ACC112 (cell line): ENCODE data around the gene DBF4B.

ENCODE experiments used
- H2AFZ ChIP-seq: fragments of 200-600 bp; sonication (generic); one replicate; pipeline ENCODE4 v1.6.0; 2017; ENCODE audit warnings: antibody characterized with exemption, low read length; ENCODE audit not compliant: unreplicated experiment
- H3K27ac ChIP-seq: fragments of 200-600 bp; sonication (generic); 2 replicates; pipeline ENCODE4 v1.5.1; 2014; ENCODE audit warnings: low read depth, mild to moderate bottlenecking, antibody characterized with exemption, low read length, moderate library complexity
- H3K27me3 ChIP-seq: fragments of 200-600 bp; sonication (generic); 2 replicates; pipeline ENCODE4 v1.6.1; 2014; ENCODE audit warnings: mild to moderate bottlenecking, antibody characterized with exemption, low read length, moderate library complexity, mixed read lengths; ENCODE audit not compliant: insufficient read depth
- H3K36me3 ChIP-seq: fragments of 200-600 bp; sonication (generic); 2 replicates; pipeline ENCODE4 v1.6.1; 2016; ENCODE audit warnings: mild to moderate bottlenecking, antibody characterized with exemption, low read length, moderate library complexity, mixed read lengths; ENCODE audit not compliant: insufficient read depth
- H3K4me1 ChIP-seq: fragments of 200-600 bp; sonication (generic); one replicate; pipeline ENCODE4 v1.6.1; 2016; ENCODE audit warnings: low read length, mixed read lengths; ENCODE audit not compliant: insufficient read depth, unreplicated experiment, control insufficient read depth
- H3K4me3 ChIP-seq: fragments of 200-600 bp; sonication (generic); 2 replicates; pipeline ENCODE4 v1.5.1; 2014; ENCODE audit warnings: mild to moderate bottlenecking, low read depth, low read length
- H3K79me2 ChIP-seq: fragments of 200-600 bp; sonication (generic); one replicate; pipeline ENCODE4 v1.6.0; 2016; ENCODE audit warnings: low read length; ENCODE audit not compliant: control insufficient read depth, unreplicated experiment, insufficient read depth

The DBF4B gene

DNA sequence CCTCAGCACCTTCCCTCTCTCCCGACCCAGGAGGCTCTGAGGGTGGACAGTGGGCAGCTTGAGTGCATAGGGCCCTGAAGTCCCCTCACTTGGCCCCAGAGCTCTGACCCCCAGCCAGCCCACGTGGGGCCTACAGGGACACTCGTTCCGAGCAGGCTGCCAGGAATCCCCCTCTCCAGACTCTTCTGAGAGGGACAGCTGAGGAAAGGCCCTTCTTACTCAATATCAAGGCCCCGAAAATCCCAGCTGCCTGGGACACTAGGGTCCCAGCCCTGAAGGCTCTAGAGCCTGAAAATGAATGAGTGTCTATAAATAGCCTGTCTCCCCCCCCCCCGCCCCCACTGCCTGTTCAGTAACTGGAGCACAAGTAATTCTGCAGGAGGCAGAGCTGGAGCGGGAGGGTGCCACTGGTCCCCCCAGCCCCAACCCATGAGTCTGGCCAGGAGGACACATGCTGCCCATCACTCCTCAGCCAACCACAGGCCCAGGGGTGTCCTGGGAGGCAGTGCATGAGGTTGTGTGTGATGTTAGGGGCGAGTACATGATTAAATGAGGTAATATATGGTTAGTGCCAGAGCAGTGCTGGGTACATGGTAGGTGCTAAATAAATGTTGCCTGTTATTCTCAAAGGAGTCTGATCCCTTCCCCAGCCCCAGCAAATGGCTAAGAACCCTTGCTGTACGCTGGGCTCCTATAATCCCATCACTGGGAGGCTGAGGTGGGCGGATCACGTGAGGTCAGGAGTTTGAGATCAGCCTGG, 61.9 kb downstream of the DBF4B start:
- Histone ChIP-seq H3K79me2 (no peaks in the 10 kb centered on the region), H3K4me1 (no peaks in the 10 kb centered on the region), H2AFZ (no peak overlapping the region), H3K27me3 (peaks cover 8% of the 10 kb centered on the region; the same call in 1 of the 2 replicates), H3K4me3 (no peak overlapping the region), H3K27ac (no peak overlapping the region), H3K36me3 (no peaks in the 10 kb centered on the region)

DNA sequence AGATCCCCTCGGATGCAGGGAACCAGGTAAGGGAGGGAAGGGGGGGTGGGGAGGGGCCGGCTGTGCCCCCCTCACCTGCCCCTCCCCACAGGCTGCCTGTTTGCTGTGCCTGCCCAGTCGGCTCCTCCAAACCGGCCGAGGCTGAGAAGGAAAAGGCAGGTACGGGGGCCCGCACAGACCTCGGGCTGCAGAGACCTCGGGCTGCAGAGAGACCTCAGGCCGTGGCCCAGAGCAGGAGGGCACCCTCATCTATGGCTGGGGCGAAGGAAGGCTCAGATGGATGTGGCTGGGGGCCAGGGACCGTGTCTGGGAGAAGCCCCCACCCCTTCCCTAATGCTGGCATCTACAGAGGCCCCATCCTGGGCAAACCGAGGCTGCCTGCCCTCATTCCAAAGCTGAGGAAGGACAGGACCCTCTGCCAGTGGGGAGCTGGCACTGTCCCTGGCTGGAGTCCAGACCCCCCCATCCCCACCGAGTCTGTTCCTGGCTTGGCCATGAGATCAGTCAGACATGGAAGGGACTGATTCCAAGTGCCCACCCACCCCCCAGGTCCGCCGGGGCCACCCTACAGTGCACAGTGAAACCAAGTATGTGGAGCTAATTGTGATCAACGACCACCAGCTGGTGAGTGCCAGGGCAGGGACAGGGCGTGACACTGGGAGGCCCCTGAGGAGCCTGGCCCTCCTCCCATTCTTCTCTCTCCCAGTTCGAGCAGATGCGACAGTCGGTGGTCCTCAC, 64.0 kb downstream of the DBF4B start:
- Histone ChIP-seq H3K4me1 (no peaks in the 10 kb centered on the region), H2AFZ (no peak overlapping the region), H3K36me3 (no peaks in the 10 kb centered on the region), H3K27me3 (peaks cover 8% of the 10 kb centered on the region; the same call in 1 of the 2 replicates), H3K79me2 (no peaks in the 10 kb centered on the region), H3K27ac (no peak overlapping the region), H3K4me3 (no peak overlapping the region)

DNA sequence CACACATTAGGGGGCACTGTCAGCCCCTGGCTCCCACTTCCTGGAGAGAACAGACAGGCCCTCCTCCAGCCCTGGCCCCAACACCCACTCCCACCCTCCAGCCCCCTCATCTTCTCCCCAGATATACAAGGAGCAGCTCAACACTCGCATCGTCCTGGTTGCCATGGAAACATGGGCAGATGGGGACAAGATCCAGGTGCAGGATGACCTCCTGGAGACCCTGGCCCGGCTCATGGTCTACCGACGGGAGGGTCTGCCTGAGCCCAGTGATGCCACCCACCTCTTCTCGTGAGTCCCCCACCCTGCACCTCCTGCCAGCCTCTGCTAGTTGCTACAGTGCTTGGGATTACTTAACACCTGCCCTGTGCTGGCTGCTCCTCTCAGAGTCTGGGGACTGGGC, 64.7 kb downstream of the DBF4B start:
- Histone ChIP-seq H3K27me3 (peaks cover 8% of the 10 kb centered on the region; the same call in 1 of the 2 replicates), H3K4me1 (no peaks in the 10 kb centered on the region), H3K79me2 (no peaks in the 10 kb centered on the region), H2AFZ (no peak overlapping the region), H3K4me3 (no peak overlapping the region), H3K27ac (no peak overlapping the region), H3K36me3 (no peaks in the 10 kb centered on the region)

DNA sequence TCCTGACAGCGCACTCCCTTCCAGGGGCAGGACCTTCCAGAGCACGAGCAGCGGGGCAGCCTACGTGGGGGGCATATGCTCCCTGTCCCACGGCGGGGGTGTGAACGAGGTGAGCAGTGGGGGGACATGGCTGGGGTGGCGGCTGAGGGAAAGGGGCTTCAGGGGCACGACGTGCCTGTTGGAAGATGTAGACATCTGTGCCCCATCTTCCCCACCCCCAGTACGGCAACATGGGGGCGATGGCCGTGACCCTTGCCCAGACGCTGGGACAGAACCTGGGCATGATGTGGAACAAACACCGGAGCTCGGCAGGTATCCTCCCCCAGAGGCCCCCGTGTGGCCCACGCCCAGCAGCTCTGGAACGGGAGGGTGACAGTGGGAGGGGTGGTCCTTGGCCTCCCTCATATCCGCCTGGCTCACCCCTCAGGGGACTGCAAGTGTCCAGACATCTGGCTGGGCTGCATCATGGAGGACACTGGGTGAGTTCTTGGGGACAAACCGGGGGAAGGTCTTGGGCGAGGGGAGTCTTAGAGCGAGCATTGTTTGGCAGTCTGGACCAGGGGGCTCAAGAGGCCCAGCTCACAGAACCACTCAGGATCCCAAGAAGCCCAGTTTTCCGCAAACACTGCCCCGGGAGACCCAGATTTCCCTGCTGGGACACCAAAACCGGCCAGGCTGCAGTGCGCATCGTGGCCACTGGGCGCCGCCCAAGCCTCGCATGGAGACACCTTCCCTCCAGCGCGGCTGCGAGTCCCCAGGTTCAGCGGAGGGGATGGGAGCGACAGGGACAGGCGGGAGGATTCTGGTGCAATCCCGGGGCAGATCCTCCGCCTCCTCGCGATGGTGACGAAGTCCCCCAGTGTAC, 66.0 kb downstream of the DBF4B start:
- peaks cover 8% of the 10 kb centered on the region; the same call in 1 of the 2 replicates for H3K27me3 ChIP-seq
- H3K79me2 ChIP-seq, result no peaks in the 10 kb centered on the region
- H2AFZ ChIP-seq, result peak overlapping the region; percentile 64
- H3K27ac ChIP-seq, result no peak overlapping the region
- H3K4me1 ChIP-seq, result no peaks in the 10 kb centered on the region
- peak overlapping the region; percentile 77 for H3K4me3 ChIP-seq
- no peaks in the 10 kb centered on the region for H3K36me3 ChIP-seq

DNA sequence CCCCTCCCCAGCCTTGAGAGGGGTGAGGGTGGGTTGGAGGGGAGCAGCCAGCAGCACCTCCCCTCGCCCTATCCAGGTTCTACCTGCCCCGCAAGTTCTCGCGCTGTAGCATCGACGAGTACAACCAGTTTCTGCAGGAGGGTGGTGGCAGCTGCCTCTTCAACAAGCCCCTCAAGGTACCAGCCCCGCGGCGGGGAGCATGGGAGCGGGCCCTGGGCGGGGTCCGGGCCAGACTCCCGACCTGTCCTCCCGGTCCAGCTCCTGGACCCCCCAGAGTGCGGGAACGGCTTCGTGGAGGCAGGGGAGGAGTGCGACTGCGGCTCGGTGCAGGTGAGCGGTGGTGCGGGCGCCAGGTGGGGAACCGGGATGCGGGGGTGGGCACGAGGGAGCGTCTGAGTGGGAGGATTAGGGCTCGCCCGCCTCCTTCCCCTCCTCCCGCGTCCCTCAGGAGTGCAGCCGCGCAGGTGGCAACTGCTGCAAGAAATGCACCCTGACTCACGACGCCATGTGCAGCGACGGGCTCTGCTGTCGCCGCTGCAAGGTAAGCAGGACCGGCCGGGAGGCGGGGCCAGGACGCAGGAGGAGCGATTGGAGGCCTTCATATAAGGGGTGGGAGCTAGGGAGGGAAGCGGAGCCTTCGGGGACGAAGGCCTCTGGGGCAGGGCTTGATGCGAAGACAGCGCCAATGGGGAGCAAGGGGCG, 66.8 kb downstream of the DBF4B start:
- Histone ChIP-seq H3K4me3 (peak overlapping the region; percentile 77), H3K27ac (no peak overlapping the region), H3K27me3 (peaks cover 8% of the 10 kb centered on the region; the same call in 1 of the 2 replicates), H3K36me3 (no peaks in the 10 kb centered on the region), H3K4me1 (no peaks in the 10 kb centered on the region), H2AFZ (peak overlapping the region; percentile 64), H3K79me2 (no peaks in the 10 kb centered on the region)

DNA sequence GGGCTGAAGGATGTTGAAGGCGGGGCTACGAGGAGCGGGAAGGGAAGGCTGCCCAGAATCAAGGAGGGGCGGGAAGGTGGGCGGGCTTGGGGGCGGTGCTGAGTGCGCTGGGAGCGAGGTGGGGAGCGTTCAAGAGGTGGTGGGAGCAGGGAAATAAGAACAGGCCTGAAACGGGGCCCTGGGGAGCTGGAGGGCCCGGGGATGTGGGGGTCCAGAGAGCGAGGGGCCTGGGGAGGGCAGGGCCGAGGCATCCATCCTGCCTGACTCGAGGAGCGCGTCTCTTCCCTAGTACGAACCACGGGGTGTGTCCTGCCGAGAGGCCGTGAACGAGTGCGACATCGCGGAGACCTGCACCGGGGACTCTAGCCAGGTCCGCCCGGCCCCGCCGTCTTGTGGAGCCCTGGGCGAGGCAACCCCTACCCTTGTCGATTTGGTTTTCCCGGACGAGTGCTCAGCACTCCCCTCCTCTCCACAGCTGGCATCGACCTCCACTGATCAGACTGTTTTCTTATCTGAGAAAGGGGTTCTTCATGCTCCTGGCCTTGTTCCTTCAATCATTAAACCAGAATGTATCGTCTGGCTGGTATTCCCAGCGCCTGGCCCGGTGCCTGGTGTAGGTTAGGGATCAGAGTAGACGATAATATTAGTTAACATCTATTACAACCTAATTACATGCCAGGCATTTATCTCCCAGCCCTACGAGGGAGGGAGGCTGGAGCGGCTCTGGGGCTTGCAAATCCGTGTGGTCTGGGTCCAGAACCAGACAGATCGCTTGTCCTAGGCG, 67.6 kb downstream of the DBF4B start:
- Histone ChIP-seq H2AFZ (peak overlapping the region; percentile 67), H3K79me2 (no peaks in the 10 kb centered on the region), H3K27me3 (peaks cover 8% of the 10 kb centered on the region; the same call in 1 of the 2 replicates), H3K36me3 (no peaks in the 10 kb centered on the region), H3K4me3 (peak overlapping the region; percentile 77), H3K4me1 (no peaks in the 10 kb centered on the region), H3K27ac (no peak overlapping the region)

DNA sequence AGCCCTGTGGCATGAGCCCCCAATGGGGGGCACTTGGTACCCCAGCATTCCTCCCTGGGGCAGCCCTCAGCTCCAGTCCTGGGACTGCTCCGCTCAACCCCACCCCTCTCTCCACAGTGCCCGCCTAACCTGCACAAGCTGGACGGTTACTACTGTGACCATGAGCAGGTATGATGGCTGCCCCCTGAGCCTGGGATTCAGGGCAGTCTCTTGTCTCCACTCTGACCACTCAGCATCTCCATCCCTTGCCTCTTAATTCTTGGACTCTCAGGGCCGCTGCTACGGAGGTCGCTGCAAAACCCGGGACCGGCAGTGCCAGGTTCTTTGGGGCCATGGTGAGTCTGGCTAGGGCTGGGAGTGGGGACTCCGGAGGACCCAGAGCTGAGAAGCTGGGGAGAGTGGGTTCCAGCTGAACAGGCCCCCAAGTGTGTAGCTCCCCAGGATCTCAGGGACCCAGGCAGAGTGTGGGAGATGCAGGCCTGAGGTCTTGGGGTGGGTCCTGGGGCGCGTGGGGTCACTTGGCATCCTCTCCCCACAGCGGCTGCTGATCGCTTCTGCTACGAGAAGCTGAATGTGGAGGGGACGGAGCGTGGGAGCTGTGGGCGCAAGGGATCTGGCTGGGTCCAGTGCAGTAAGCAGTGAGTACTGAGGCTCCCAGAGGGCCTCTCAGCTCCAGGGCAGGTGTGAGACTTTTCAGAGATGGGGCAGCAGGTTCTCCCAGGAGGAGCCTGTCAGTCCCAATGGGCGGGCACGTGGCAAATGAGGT, 68.3 kb downstream of the DBF4B start:
- Histone ChIP-seq H3K4me3 (no peak overlapping the region), H3K36me3 (no peaks in the 10 kb centered on the region), H3K27me3 (peaks cover 8% of the 10 kb centered on the region; the same call in 1 of the 2 replicates), H2AFZ (no peak overlapping the region), H3K4me1 (no peaks in the 10 kb centered on the region), H3K27ac (no peak overlapping the region), H3K79me2 (no peaks in the 10 kb centered on the region)

DNA sequence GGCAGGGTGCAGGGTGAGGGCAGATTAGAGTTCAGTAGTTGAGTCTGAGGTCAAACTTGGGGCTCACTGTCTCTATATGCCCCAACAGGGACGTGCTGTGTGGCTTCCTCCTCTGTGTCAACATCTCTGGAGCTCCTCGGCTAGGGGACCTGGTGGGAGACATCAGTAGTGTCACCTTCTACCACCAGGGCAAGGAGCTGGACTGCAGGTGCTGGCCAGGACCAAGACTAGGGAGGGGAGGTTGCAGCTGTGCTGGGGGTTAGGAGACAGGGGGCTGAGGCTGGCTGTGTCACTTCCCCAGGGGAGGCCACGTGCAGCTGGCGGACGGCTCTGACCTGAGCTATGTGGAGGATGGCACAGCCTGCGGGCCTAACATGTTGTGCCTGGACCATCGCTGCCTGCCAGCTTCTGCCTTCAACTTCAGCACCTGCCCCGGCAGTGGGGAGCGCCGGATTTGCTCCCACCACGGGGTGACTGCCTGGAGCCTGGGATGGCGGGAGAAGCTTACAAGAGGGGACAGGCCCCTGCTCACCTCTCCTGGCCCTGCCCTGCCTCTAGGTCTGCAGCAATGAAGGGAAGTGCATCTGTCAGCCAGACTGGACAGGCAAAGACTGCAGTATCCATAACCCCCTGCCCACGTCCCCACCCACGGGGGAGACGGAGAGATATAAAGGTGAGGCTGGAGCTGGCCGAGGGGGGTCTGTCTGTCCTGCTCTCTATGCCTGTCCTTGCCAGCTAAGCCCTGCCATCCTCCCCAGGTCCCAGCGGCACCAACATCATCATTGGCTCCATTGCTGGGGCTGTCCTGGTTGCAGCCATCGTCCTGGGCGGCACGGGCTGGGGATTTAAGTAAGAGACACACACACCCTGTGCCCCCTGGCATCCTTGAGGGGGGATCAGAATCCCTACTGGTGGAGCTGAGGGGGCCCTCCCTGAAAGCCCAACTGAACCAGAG, 69.2 kb downstream of the DBF4B start:
- H3K27me3 ChIP-seq, result peaks cover 8% of the 10 kb centered on the region; the same call in 1 of the 2 replicates
- H2AFZ ChIP-seq, result no peak overlapping the region
- H3K36me3 ChIP-seq, result no peaks in the 10 kb centered on the region
- no peaks in the 10 kb centered on the region for H3K4me1 ChIP-seq
- H3K4me3 ChIP-seq, result no peak overlapping the region
- H3K27ac ChIP-seq, result no peak overlapping the region
- H3K79me2 ChIP-seq, result no peaks in the 10 kb centered on the region
